HG03378 (cell line): ENCODE measurements around the gene VAV3.
A peak's percentile ranks its signal among the peaks of the same experiment; 100 is the strongest.

Experiments used
- ATAC-seq: cut with Tn5 transposase; IDR thresholded peaks from one replicate; pipeline ENCODE4 v1.9.1; 2021; ENCODE audit warnings: mild to moderate bottlenecking, moderate library complexity; ENCODE audit not compliant: unreplicated experiment

Gene VAV3

GRCh38 chr1:107842241-107842640 lies 122.7 kb downstream of the VAV3 start:
- no peak for ATAC-seq

DNA sequence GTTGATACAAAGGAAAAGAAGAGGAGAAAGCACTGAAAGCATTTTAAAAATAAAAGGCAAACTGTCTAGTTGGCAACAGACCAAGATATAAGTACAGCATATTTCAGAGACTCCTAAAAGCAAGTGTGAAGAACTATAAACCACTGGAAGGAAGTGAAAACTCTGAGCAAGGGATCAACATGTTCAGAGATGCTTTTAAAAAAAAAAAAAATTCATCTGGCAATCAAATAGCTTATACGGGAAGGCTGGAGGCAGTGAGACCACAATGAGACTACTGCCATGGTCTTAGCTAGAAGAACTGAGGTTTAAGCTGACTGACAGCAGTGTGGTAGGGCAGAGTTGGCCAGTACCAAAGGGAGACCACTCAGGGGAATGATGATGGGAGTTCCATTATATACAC lies 124.3 kb downstream of the VAV3 start:
- no peak for ATAC-seq

DNA sequence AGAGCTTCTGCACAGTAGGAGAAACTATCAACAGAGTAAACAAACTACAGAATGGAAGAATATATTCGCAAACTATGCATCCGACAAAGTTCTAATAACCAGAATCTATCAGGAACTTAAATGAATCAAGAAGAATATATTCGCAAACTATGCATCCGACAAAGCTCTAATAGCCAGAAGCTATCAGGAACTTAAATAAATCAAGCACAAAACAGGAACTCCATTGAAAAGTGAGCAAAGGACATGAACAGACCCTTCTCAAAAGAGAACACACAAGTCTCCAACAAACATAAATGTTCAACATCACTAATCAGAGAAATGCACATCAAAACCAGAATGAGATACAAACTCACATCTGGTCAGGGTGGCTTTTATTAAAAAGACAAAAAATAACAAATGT lies 126.9 kb downstream of the VAV3 start:
- ATAC-seq = no peak

GRCh38 chr1:107835151-107835670 lies 129.8 kb downstream of the VAV3 start:
- ATAC-seq = no peak

- ATAC-seq = no peak
Measured at GRCh38 chr1:107833061-107833460, 131.9 kb downstream of the VAV3 start.

DNA sequence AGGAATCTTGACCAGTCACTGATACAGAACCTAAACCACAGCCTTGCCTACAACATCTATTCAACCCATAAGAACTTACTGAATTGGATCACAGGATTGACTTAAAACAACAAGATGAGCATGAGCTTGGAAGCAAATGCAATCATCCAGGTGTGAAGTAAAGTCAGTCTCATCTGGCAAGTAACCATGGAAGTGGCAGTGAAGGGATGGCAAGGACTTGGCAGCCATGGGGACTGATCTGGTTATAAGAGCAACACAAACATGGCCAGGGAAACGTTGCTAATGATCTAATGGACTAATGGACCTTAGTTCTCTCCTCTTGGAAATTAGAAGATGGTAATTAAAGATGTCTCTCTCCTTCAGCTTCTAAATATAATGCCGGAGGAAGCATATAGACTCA lies 133.1 kb downstream of the VAV3 start:
- ATAC-seq = no peak

- ATAC-seq = no peak
Measured at GRCh38 chr1:107830526-107830925, 134.5 kb downstream of the VAV3 start.

DNA sequence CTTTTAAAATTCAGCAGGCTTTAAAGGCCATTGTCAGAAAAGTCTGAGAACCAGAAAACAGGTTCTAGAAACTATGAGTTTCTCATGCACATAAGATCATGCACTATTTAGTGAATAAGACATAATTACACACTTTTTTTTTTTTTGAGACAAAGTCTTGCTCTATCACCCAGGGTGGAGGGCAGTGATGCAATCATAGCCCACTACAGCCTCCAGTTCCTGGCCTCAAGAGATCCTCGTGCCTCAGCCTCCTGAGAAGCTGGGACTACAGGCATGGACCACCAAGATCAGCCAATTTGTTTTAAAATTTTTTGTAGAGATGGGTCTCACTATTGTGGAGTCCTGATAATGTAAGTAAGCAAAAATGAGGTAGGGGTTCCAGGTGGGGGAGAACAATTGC lies 134.9 kb downstream of the VAV3 start:
- ATAC-seq = no peak

- ATAC-seq = peak; percentile 81
Measured at GRCh38 chr1:107829036-107829770, 135.8 kb downstream of the VAV3 start.

- no peak for ATAC-seq
Measured at GRCh38 chr1:107824946-107825345, 140.0 kb downstream of the VAV3 start.

- no peak for ATAC-seq
Measured at GRCh38 chr1:107821340-107821739, 143.6 kb downstream of the VAV3 start.

- no peak for ATAC-seq
Measured at GRCh38 chr1:107820801-107821200, 144.2 kb downstream of the VAV3 start.

DNA sequence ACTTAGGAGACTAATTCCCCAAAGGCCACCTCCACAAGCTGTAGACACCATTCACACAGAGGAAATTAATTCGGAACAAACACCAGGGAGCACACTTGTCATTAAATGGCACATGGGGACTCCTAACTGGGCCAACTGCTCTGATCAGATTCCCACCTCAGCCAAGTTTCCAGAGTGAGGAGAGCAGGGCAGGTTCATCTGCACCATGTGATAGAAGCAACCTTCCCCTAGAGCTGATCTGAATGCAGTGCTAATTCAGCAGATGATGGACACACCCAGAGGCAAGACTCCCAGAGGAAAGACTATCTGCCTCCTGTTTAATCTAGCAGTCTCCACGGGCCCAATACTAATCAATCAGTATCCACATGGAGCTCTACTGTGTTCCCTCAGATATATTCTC lies 147.0 kb downstream of the VAV3 start:
- ATAC-seq = no peak

GRCh38 chr1:107817206-107817605 lies 147.8 kb downstream of the VAV3 start:
- ATAC-seq = no peak

GRCh38 chr1:107810291-107810951 lies 154.6 kb downstream of the VAV3 start:
- ATAC-seq = no peak

- ATAC-seq = no peak
Measured at GRCh38 chr1:107807855-107808254, 157.1 kb downstream of the VAV3 start.

DNA sequence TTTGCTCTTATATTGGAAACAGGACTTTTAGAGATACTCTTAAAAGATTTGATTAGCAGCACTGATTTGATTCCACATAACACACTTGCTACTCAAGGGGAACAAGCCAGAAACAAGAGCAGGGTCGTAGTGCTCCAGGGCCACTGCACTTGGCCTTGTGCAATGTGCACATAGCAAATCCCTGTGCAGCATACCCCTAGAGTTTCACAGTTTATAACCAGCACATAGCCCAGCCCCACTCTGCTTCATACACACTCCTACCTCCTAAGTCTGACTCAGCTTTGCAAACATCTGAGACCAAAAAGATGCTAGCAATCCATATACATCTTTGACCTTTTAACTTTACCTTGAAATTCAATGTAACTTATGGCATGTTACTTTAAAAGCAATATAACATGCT lies 157.6 kb downstream of the VAV3 start:
- no peak for ATAC-seq

GRCh38 chr1:107806902-107807301 lies 158.1 kb downstream of the VAV3 start:
- ATAC-seq = no peak

GRCh38 chr1:107804741-107805140 lies 160.2 kb downstream of the VAV3 start:
- no peak for ATAC-seq

DNA sequence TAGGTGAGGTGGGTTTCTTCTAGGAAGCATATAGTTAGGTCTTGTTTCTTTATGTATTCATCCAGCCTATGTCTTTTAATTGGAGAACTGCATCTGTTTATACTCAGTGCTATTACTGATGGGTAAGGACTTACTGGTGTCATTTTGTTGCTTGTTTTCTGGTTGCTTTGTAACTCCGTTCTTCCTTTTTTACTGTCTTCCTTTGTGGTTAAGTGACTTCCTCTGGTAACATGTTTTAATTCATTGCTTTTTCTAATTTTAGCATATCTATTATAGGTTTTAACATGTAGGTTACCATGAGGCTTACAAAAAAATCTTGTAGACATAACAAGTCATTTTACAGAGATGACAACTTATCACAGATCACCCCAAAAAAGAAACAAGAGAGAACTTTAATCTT lies 160.8 kb downstream of the VAV3 start:
- no peak for ATAC-seq

GRCh38 chr1:107803579-107803978 lies 161.4 kb downstream of the VAV3 start:
- no peak for ATAC-seq

DNA sequence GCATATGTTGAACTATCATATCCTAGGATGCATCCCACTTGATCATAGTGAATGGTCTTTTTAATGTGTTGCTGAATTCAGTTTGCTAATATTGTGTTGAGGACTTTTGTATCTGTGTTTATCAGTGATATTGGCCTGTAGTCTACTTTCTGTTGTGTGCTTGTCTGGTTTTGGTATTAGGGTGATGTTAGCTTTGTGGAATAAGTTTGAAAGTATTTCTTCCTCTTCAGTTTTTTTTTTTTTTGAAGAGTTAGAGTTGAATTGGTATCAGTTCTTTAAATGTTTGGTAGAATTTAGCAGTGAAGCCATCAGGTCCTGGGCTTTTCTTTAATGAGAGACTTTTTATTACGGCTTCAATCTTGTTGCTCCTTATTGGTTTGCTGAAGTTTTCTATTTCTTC lies 162.3 kb downstream of the VAV3 start:
- no peak for ATAC-seq
